Naive B cell (primary cell): ENCODE data around the gene LCE1F. TPM values are rescaled to one million over a fixed set of nuclear protein-coding genes. Genes with fewer than 3 reads are reported as not detected.

ENCODE experiments used
- ATAC-seq, 2 donors: fragments of 150-1000 bp; cut with Tn5 transposase; 2 replicates each; pipeline ENCODE4 v1.10.0; 2021; ENCODE audit warnings: low read depth in 2 of 2, mild to moderate bottlenecking in 2 of 2, moderate library complexity in 2 of 2
- DNase-seq: peaks from one replicate; pipeline ENCODE4 v3.0.0; 2022
- H3K27ac Mint-ChIP-seq, 6 donors: one replicate each; pipeline ENCODE4 v1.8.0; 2020 to 2022; ENCODE audit warnings: mild to moderate bottlenecking in 6 of 6, mixed read lengths in 6 of 6, moderate library complexity in 5 of 6, inconsistent platforms in 2 of 6
- H3K27me3 Mint-ChIP-seq, 3 donors: one replicate each; pipeline ENCODE4 v1.8.0; 2021 to 2022; ENCODE audit warnings: mixed read lengths in 3 of 3, mild to moderate bottlenecking in 1 of 3
- H3K36me3 Mint-ChIP-seq, 2 donors: one replicate each; pipeline ENCODE4 v1.8.0; 2020 to 2022; ENCODE audit warnings: mixed read lengths in 2 of 2, inconsistent platforms in 1 of 2, mild to moderate bottlenecking in 1 of 2
- H3K4me1 Mint-ChIP-seq, 3 donors: one replicate each; pipeline ENCODE4 v1.8.0; 2020 to 2022; ENCODE audit warnings: mixed read lengths in 3 of 3, inconsistent platforms in 1 of 3, mild to moderate bottlenecking in 1 of 3, moderate library complexity in 1 of 3
- H3K4me3 Mint-ChIP-seq, 8 donors: one replicate each; pipeline ENCODE4 v1.8.0; 2020 to 2022; ENCODE audit warnings: mild to moderate bottlenecking in 8 of 8, mixed read lengths in 8 of 8, moderate library complexity in 8 of 8, inconsistent platforms in 2 of 8
- H3K9me3 Mint-ChIP-seq, 7 donors: one replicate each; pipeline ENCODE4 v1.8.0; 2020 to 2022; ENCODE audit warnings: mixed read lengths in 7 of 7, mild to moderate bottlenecking in 5 of 7, inconsistent platforms in 2 of 7, moderate library complexity in 1 of 7
- polyA plus RNA-seq, 6 donors: library from polyadenylated mRNA; unstranded; fragments of 300-500 nt; fragmentation: Illumina TruSeq; gene quantifications; one replicate each; pipeline ENCODE4 v1.2.3, GENCODE V29; 2021; ENCODE audit warnings: low read depth in 6 of 6

LCE1F gene
- polyA plus RNA-seq, 6 donors from 2014 or later: not detected

DNA sequence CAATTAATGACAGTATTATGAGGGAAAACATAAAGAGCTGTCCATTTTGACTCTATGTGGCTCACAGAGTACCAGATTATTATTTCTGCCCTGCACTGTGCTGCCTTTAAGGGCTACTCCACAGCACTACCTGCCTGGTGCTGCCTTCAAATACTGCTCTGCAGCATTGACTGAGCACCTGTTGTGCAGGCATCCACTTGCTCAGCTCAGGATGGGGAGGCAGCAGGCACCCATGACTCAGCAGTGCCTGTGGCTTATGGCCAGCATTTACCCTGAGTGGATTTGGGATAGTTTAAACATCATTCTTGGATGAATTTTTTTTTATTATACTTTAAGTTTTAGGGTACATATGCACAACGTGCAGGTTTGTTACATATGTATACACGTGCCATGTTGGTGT lies 18.1 kb upstream of the LCE1F start:
- no peaks in the 10 kb centered on the region for H3K4me1 Mint-ChIP-seq
- ATAC-seq (no peak), DNase-seq (no peak)
- no peak overlapping the region for H3K4me3 Mint-ChIP-seq
- H3K36me3 Mint-ChIP-seq: no peaks in the 10 kb centered on the region
- no peak overlapping the region for H3K27ac Mint-ChIP-seq
- H3K9me3 Mint-ChIP-seq: no peaks in the 10 kb centered on the region
- peaks cover 35 to 53% (median 47%) of the 10 kb centered on the region in 3 donors for H3K27me3 Mint-ChIP-seq

DNA sequence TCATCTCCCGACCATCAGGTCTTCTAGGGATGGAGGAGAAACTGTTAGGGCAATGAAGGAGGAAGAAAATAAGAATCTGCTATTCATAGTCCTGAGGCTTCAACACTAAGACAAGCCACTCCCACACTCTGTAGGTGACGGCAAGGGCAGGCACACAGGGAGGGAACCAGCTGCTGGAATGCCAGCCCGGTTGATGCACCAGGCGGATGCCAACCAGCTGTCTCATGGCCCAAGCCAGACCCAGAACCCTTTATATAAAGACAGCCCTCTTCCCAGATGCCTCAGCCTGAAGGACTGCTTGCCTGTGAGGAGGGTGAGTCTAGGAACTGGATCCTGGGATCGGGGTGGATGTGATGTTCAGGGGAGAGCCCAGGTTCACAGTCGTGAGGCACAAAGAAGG lies 17.2 kb upstream of the LCE1F start, which contains the start of gene KPRP:
KPRP (plus strand) TSS at position 279 of the 400 bp plus-strand sequence. CDS start 1,564 bp downstream, outside the sequence.
- H3K36me3 Mint-ChIP-seq: no peaks in the 10 kb centered on the region
- H3K27ac Mint-ChIP-seq: peak within 1 kb of the TSS in 1 of 6 donors; percentile 53
- no peak within 1 kb of the TSS for H3K4me3 Mint-ChIP-seq
- ATAC-seq (no peak), DNase-seq (no peak)
- H3K4me1 Mint-ChIP-seq: no peaks in the 10 kb centered on the region
- H3K9me3 Mint-ChIP-seq: no peaks in the 10 kb centered on the region
- H3K27me3 Mint-ChIP-seq: peaks cover 32 to 47% (median 42%) of the 10 kb centered on the region in 3 donors

- Mint-ChIP-seq H3K36me3 (no peaks in the 10 kb centered on the region), H3K9me3 (no peaks in the 10 kb centered on the region), H3K4me1 (no peaks in the 10 kb centered on the region), H3K27me3 (peaks cover 29 to 42% (median 42%) of the 10 kb centered on the region in 3 donors), H3K27ac (no peak overlapping the region), H3K4me3 (no peak overlapping the region)
- no peak for DNase-seq
- no peak for ATAC-seq
Observed at GRCh38 chr1:152758636-152759035, 16.3 kb upstream of the LCE1F start.

- H3K36me3 Mint-ChIP-seq: no peaks in the 10 kb centered on the region
- H3K27me3 Mint-ChIP-seq: peaks cover 21 to 42% (median 40%) of the 10 kb centered on the region in 3 donors
Observed at GRCh38 chr1:152759453-152760173, 15.3 kb upstream of the LCE1F start.

GRCh38 chr1:152760551-152761190 lies 14.3 kb upstream of the LCE1F start:
- H3K27ac Mint-ChIP-seq: peak overlapping the region in 2 of 6 donors; percentile 60 to 81

More at GRCh38 chr1:152759453-152760173, 15.3 kb upstream of the LCE1F start:
- no peaks in the 10 kb centered on the region for H3K9me3 Mint-ChIP-seq
- H3K4me3 Mint-ChIP-seq: no peak overlapping the region
- ATAC-seq: no peak
- no peak for DNase-seq
- no peak overlapping the region for H3K27ac Mint-ChIP-seq
- H3K4me1 Mint-ChIP-seq: no peaks in the 10 kb centered on the region

DNA sequence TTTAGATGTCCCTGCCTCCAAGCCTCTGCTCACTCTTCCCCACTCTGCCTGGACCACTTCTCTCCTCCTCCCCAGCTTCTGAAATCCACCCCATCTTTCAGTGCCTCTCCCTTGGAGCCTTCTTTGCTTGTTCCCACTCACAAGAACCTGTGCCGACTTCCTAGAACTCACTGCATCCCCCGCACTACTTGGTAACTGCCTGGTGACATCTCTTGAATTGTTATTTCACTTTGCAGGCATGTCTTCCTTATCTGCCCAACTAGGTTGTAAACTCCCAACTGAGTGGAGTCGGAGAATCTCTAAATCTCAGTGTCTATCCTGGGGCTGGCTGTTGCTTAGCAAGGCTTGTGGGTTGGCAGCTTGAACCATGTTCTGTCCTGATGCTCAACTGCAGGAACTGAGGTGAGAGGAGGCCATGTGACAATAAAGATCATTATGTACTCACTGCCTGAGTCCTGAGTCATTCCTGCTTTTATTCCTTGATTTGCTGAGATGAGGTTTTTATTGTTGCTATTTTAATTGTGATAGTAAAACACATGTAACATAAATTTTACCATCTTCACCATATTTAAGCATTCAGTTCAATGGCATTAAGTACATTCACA lies 13.2 kb upstream of the LCE1F start:
- Mint-ChIP-seq H3K27ac (peak overlapping the region in 2 of 6 donors; percentile 40 to 81), H3K9me3 (no peaks in the 10 kb centered on the region), H3K27me3 (peaks cover 25 to 45% (median 26%) of the 10 kb centered on the region in 3 donors), H3K4me3 (peak overlapping the region in 1 of 8 donors; percentile 0), H3K4me1 (no peaks in the 10 kb centered on the region), H3K36me3 (no peaks in the 10 kb centered on the region)
- DNase-seq (no peak), ATAC-seq (no peak)

More at GRCh38 chr1:152760551-152761190, 14.3 kb upstream of the LCE1F start:
- no peaks in the 10 kb centered on the region for H3K36me3 Mint-ChIP-seq
- no peaks in the 10 kb centered on the region for H3K9me3 Mint-ChIP-seq
- no peak for DNase-seq
- no peaks in the 10 kb centered on the region for H3K4me1 Mint-ChIP-seq
- H3K27me3 Mint-ChIP-seq: peaks cover 20 to 45% (median 34%) of the 10 kb centered on the region in 3 donors
- no peak for ATAC-seq
- no peak overlapping the region for H3K4me3 Mint-ChIP-seq

- H3K27ac Mint-ChIP-seq: no peak overlapping the region
- DNase-seq (no peak), ATAC-seq (no peak)
- H3K9me3 Mint-ChIP-seq: peaks cover 0 to 8% (median 5%) of the 10 kb centered on the region in 7 donors
- H3K27me3 Mint-ChIP-seq: peaks cover 10 to 30% (median 25%) of the 10 kb centered on the region in 3 donors
- H3K4me1 Mint-ChIP-seq: no peaks in the 10 kb centered on the region
- H3K36me3 Mint-ChIP-seq: no peaks in the 10 kb centered on the region
- H3K4me3 Mint-ChIP-seq: peak overlapping the region in 1 of 8 donors; percentile 42
Observed at GRCh38 chr1:152768847-152769533, 6.0 kb upstream of the LCE1F start.

DNA sequence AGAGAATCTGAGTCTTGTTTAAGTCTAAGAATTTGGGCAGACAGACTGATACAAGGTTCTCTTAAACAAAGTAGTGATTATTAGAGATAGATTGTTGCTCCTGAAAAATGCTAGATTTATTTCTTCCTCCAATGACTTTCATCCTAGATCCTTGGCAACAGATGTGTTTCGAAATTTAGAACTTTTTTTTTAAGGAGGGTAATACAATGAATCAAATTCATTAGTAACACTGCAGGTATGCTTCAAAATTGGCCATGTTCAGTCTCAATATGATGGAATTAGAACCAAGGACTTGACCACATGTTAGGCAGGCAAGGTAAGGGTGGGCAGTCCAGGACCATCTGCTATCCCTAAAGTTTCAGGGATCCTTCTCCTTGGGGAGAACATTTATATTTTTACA lies 4.5 kb upstream of the LCE1F start:
- Mint-ChIP-seq H3K4me3 (no peak overlapping the region), H3K36me3 (no peaks in the 10 kb centered on the region), H3K27ac (peak overlapping the region in 2 of 6 donors; percentile 8 to 50), H3K4me1 (no peaks in the 10 kb centered on the region), H3K27me3 (peaks cover 19 to 38% (median 24%) of the 10 kb centered on the region in 3 donors), H3K9me3 (peaks cover 0 to 11% (median 7%) of the 10 kb centered on the region in 7 donors)
- DNase-seq (no peak), ATAC-seq (no peak)

DNA sequence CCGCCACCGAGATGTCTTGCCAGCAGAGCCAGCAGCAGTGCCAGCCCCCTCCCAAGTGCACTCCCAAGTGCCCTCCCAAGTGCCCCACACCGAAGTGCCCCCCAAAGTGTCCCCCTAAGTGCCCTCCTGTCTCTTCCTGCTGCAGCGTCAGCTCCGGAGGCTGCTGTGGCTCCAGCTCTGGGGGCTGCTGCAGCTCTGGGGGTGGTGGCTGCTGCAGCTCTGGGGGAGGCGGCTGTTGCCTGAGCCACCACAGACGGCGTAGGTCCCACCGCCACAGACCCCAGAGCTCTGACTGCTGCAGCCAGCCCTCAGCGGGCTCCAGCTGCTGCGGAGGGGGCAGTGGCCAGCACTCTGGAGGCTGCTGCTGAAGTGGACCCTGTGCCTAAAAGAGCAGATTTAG lies 1.4 kb downstream of the LCE1F start:
- H3K27ac Mint-ChIP-seq: no peak overlapping the region
- peaks cover 0 to 14% (median 6%) of the 10 kb centered on the region in 7 donors for H3K9me3 Mint-ChIP-seq
- no peaks in the 10 kb centered on the region for H3K36me3 Mint-ChIP-seq
- ATAC-seq: no peak
- H3K27me3 Mint-ChIP-seq: peaks cover 22 to 44% (median 39%) of the 10 kb centered on the region in 3 donors
- H3K4me1 Mint-ChIP-seq: no peaks in the 10 kb centered on the region
- no peak for DNase-seq
- H3K4me3 Mint-ChIP-seq: no peak overlapping the region

DNA sequence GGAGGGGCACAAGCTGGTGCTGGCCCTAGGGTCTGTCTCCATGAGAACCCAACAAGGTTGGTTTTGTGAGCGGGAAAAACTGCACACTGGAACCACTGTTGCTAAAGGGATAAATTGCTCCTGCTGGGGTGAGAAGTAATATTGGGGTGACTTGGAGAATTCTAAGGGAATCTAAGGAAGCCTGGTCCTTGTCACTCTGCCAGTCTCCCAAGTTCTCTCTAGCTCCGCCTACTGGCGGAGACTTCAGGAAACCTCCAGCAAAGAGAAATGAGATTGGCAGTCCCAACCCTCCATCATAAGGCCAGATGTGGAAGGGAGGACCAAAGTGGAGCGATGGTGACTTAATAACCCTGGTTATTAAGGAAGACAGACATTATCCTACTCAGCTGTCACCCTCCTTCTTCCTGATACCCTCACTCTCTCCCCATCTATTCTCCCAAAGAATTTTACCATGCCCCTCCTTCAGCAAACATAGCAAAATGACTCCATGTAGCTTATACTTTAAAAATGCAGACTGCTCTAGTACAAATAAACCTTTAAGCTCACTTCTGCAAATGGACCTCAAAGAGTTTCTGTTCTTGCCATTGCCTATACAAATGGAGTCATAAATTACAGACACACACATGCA lies 2.7 kb downstream of the LCE1F start:
- no peaks in the 10 kb centered on the region for H3K36me3 Mint-ChIP-seq
- H3K4me1 Mint-ChIP-seq: no peaks in the 10 kb centered on the region
- peaks cover 0 to 9% (median 3%) of the 10 kb centered on the region in 7 donors for H3K9me3 Mint-ChIP-seq
- H3K27me3 Mint-ChIP-seq: peaks cover 24 to 44% (median 39%) of the 10 kb centered on the region in 3 donors
- no peak overlapping the region for H3K27ac Mint-ChIP-seq
- ATAC-seq: no peak
- no peak overlapping the region for H3K4me3 Mint-ChIP-seq
- DNase-seq: no peak

GRCh38 chr1:152783095-152783494 lies 8.2 kb downstream of the LCE1F start:
- H3K4me3 Mint-ChIP-seq: no peak overlapping the region
- no peak for DNase-seq
- H3K9me3 Mint-ChIP-seq: peaks cover 0 to 1% (median 0%) of the 10 kb centered on the region in 7 donors
- no peaks in the 10 kb centered on the region for H3K36me3 Mint-ChIP-seq
- ATAC-seq: no peak
- H3K4me1 Mint-ChIP-seq: no peaks in the 10 kb centered on the region
- H3K27ac Mint-ChIP-seq: no peak overlapping the region
- peaks cover 38 to 52% (median 49%) of the 10 kb centered on the region in 3 donors for H3K27me3 Mint-ChIP-seq

DNA sequence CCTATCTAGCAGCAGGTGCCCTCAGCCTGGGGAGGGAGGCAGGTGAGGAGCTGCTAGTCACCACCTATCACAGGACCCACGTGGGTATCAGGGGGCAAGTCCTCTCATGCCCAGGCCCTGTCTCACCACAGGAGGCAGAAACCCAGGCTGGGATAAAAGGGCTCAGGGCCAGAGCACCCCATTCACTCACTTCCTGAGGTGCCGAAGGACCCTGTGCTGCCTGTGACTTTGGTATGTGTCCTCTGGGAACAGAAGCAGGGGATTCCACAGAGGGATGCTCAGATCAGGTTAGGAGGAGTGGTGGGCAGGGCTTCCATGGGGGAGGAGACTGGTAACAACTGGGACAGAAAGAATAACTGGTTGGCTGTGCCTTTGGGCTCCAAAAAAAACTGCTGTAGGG lies 11.1 kb downstream of the LCE1F start, which contains the start of gene LCE1E:
LCE1E (plus strand) TSS at position 181 of the 400 bp plus-strand sequence. CDS start 1,043 bp downstream, outside the sequence.
- no peaks in the 10 kb centered on the region for H3K36me3 Mint-ChIP-seq
- peaks cover 28 to 39% (median 31%) of the 10 kb centered on the region in 3 donors for H3K27me3 Mint-ChIP-seq
- no peak for ATAC-seq
- no peaks in the 10 kb centered on the region for H3K4me1 Mint-ChIP-seq
- no peak within 1 kb of the TSS for H3K4me3 Mint-ChIP-seq
- no peak for DNase-seq
- no peak within 1 kb of the TSS for H3K27ac Mint-ChIP-seq
- H3K9me3 Mint-ChIP-seq: peaks cover 0 to 2% (median 0%) of the 10 kb centered on the region in 7 donors
